MM.1S (cell line): ENCODE results near the gene GFM2.
"Not testable (repeated sequence)": the region's sequence is repeated elsewhere in the genome, so short reads cannot be mapped to it uniquely, and the experiment has no call there.

Source experiments
- DNase-seq: peaks from one replicate; pipeline ENCODE4 v3.0.0-alpha.2; 2015
- H2AFZ ChIP-seq: fragments of 300-600 bp; sonication (generic); 2 replicates; pipeline ENCODE4 v1.6.0; 2016; ENCODE audit warnings: antibody characterized with exemption, low read length
- H3F3A ChIP-seq: fragments of 300-600 bp; sonication (generic); 2 replicates; pipeline ENCODE4 v1.6.1; 2016; ENCODE audit warnings: mild to moderate bottlenecking, antibody characterized with exemption, low read length, moderate library complexity, mixed read lengths; ENCODE audit not compliant: insufficient read depth
- H3K27ac ChIP-seq: fragments of 300-600 bp; sonication (generic); 2 replicates; pipeline ENCODE4 v1.5.1; 2016; ENCODE audit warnings: mild to moderate bottlenecking, low read length
- H3K27me3 ChIP-seq: fragments of 300-600 bp; sonication (generic); replicated peaks from 2 replicates; pipeline ENCODE4 v1.6.0; 2016; ENCODE audit warnings: low read length; ENCODE audit not compliant: insufficient read depth
- H3K36me3 ChIP-seq: fragments of 300-600 bp; sonication (generic); replicated peaks from 2 replicates; pipeline ENCODE4 v1.6.1; 2016; ENCODE audit warnings: mild to moderate bottlenecking, low read length, mixed read lengths; ENCODE audit not compliant: insufficient read depth
- H3K4me1 ChIP-seq: fragments of 300-600 bp; sonication (generic); 2 replicates; pipeline ENCODE4 v1.6.1; 2016; ENCODE audit warnings: low read length, mixed read lengths
- H3K4me2 ChIP-seq: fragments of 300-600 bp; sonication (generic); 2 replicates; pipeline ENCODE4 v1.6.0; 2016; ENCODE audit warnings: low read depth, low read length
- H3K4me3 ChIP-seq: fragments of 300-600 bp; sonication (generic); 2 replicates; pipeline ENCODE4 v1.5.1; 2016; ENCODE audit warnings: low read length, mixed read lengths
- H3K79me2 ChIP-seq: fragments of 300-600 bp; sonication (generic); 2 replicates; pipeline ENCODE4 v1.6.1; 2016; ENCODE audit warnings: mixed run types, low read length, mixed read lengths
- H3K9ac ChIP-seq: fragments of 300-600 bp; sonication (generic); 2 replicates; pipeline ENCODE4 v1.6.1; 2016; ENCODE audit warnings: low read length, mixed read lengths
- H3K9me2 ChIP-seq: fragments of 300-600 bp; sonication (generic); replicated peaks from 2 replicates; pipeline ENCODE4 v1.6.1; 2016; ENCODE audit warnings: mild to moderate bottlenecking, low read length, mixed read lengths; ENCODE audit not compliant: insufficient read depth
- H3K9me3 ChIP-seq: fragments of 300-600 bp; sonication (generic); replicated peaks from 2 replicates; pipeline ENCODE4 v1.6.1; 2016; ENCODE audit warnings: mild to moderate bottlenecking, low read length, mixed read lengths; ENCODE audit not compliant: insufficient read depth
- H4K20me1 ChIP-seq: fragments of 300-600 bp; sonication (generic); 2 replicates; pipeline ENCODE4 v1.6.1; 2016; ENCODE audit warnings: mild to moderate bottlenecking, low read length, moderate library complexity, mixed read lengths; ENCODE audit not compliant: insufficient read depth
- EZH2 ChIP-seq: fragments of 300-600 bp; sonication (generic); optimal IDR thresholded peaks from 2 replicates; pipeline ENCODE3; 2017; ENCODE audit warnings: low read depth, mild to moderate bottlenecking, antibody characterized with exemption, low read length, mixed read lengths
- EZH2phosphoT487 ChIP-seq: fragments of 300-600 bp; sonication (generic); IDR thresholded peaks from 2 replicates; pipeline ENCODE4 v1.6.1; 2018; ENCODE audit warnings: antibody characterized with exemption, low read length
- TF ChIP-seq, protein P1 (sequence below): fragments of 300-600 bp; sonication (generic); IDR thresholded peaks from 2 replicates; pipeline ENCODE4 v1.5.1; 2016; ENCODE audit warnings: antibody characterized with exemption, low read length, mixed read lengths

The GFM2 gene

DNA sequence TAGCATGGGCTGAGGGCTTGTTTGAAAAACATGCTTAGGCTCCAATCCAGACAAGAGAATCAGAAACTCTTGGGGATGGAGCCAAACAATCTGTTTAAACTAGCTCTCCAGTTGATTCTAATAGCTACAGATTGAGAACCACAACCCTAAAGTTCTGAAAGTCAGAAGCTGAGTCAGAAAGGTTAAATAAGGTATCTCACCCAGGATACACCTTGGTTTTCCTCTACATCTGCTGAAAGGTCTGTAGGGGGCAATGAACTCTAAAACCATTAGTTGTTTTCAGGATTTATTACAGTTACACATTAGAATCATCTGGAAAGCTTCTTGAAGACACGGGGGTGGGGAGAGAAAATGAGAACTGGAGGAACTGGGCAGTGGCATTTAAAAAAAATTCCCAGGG is 5.7 kb downstream of the GFM2 start:
- H3K79me2 ChIP-seq = peaks cover 42% of the 10 kb centered on the region
- TF ChIP-seq, protein P1, sequence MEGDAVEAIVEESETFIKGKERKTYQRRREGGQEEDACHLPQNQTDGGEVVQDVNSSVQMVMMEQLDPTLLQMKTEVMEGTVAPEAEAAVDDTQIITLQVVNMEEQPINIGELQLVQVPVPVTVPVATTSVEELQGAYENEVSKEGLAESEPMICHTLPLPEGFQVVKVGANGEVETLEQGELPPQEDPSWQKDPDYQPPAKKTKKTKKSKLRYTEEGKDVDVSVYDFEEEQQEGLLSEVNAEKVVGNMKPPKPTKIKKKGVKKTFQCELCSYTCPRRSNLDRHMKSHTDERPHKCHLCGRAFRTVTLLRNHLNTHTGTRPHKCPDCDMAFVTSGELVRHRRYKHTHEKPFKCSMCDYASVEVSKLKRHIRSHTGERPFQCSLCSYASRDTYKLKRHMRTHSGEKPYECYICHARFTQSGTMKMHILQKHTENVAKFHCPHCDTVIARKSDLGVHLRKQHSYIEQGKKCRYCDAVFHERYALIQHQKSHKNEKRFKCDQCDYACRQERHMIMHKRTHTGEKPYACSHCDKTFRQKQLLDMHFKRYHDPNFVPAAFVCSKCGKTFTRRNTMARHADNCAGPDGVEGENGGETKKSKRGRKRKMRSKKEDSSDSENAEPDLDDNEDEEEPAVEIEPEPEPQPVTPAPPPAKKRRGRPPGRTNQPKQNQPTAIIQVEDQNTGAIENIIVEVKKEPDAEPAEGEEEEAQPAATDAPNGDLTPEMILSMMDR = peak; percentile 17; the same call in 1 of the 2 replicates
- TF ChIP-seq EZH2phosphoT487 = no peak
- H3K27ac ChIP-seq = peak overlapping the region; percentile 42; the same call in 1 of the 2 replicates
- H3K4me3 ChIP-seq = no peak overlapping the region
- H3K27me3 ChIP-seq = no peaks in the 10 kb centered on the region
- peak overlapping the region; percentile 17 for H3K4me2 ChIP-seq
- DNase-seq = peak; percentile 64
- no peaks in the 10 kb centered on the region for H3K9me2 ChIP-seq
- no peak overlapping the region for H2AFZ ChIP-seq
- peaks cover 21% of the 10 kb centered on the region for H3K4me1 ChIP-seq
- peaks cover 9% of the 10 kb centered on the region; the same call in 1 of the 2 replicates for H3K36me3 ChIP-seq
- H4K20me1 ChIP-seq = no peaks in the 10 kb centered on the region
- no peaks in the 10 kb centered on the region for H3K9me3 ChIP-seq
- H3F3A ChIP-seq = peaks cover 14% of the 10 kb centered on the region; the same call in 1 of the 2 replicates
- no peak overlapping the region for H3K9ac ChIP-seq

DNA sequence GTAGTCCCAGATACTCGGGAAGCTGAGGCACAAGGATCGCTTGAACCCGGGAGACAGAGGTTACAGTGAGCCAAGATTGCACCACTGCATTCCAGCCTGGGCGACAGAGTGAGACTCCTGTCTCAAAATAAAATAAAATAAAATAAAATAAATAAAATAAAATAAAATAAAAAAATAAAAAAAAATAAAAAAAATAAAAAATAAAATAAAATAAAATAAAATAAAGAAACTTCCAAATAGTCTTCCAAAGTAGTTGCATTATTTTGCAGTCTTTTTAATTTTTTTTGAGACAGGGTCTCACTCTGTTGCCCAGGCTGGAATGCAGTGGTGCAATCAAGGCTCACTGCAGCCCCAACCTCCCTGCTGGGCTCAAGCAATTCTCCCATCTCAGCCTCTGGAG is 18.2 kb downstream of the GFM2 start:
- not testable (repeated sequence) for H4K20me1 ChIP-seq, H3K27me3 ChIP-seq, H3K9me2 ChIP-seq, H3K27ac ChIP-seq, H3K9me3 ChIP-seq, H3K4me2 ChIP-seq, H3K36me3 ChIP-seq, H3K4me3 ChIP-seq, H3K4me1 ChIP-seq, DNase-seq, H3K9ac ChIP-seq, H2AFZ ChIP-seq, H3F3A ChIP-seq, H3K79me2 ChIP-seq

DNA sequence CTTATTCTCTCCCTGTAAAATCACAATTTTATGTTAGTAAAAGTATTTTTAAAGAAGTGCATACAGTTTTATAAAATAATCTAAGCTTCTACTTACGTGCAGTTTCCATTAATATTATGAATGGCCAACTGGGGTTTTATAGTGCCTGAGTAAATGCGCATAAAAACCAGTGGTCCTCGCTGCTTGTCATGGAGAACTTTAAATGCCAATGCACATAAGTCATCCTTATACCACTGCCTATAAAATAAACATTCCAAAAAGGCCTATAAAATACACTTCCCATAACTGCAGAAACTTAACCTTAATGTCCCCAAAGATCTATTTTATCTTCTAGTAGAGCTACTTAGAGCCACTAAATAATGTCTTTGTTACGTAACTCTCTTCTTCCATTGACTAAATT is 28.5 kb downstream of the GFM2 start:
- H3K4me2 ChIP-seq = no peak overlapping the region
- H3K9me3 ChIP-seq = no peaks in the 10 kb centered on the region
- peaks cover 4% of the 10 kb centered on the region; the same call in 1 of the 2 replicates for H3K36me3 ChIP-seq
- TF ChIP-seq EZH2phosphoT487 (no peak), EZH2 (no peak)
- TF ChIP-seq, protein P1 = no peak
- no peak overlapping the region for H3K9ac ChIP-seq
- H4K20me1 ChIP-seq = no peaks in the 10 kb centered on the region
- H3K9me2 ChIP-seq = no peaks in the 10 kb centered on the region
- H3F3A ChIP-seq = 0 out of 2 replicates have a peak, but pooled peaks cover 6% of the 10 kb centered on the region
- H3K27ac ChIP-seq = no peak overlapping the region
- H3K4me3 ChIP-seq = no peak overlapping the region
- no peaks in the 10 kb centered on the region for H3K79me2 ChIP-seq
- no peak overlapping the region for H2AFZ ChIP-seq
- no peak for DNase-seq
- peaks cover 9% of the 10 kb centered on the region for H3K4me1 ChIP-seq
- H3K27me3 ChIP-seq = no peaks in the 10 kb centered on the region

DNA sequence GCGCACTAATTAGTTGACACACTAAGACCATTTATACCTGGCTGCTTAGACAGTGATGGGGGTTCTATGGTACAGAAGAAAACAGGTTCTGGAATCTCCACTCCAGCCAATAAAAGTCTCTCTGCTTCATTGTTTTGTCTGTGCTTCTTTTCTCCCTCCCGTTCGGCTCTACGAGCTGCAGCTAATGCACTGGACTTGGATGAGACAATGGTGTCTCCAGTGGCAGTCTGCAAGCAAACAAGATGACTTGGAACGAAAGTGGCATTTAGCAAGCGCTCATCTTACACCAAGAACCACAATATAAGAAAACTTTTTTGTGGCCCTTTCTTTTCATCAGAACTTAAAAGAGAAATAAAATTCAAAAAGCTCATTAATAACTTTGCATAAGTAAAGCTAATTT is 30.2 kb downstream of the GFM2 start:
- H3K36me3 ChIP-seq = peaks cover 7% of the 10 kb centered on the region; the same call in 1 of the 2 replicates

More for the DNA sequence above, 30.2 kb downstream of the GFM2 start:
- no peak for TF ChIP-seq EZH2
- TF ChIP-seq, protein P1 = no peak
- TF ChIP-seq EZH2phosphoT487 = no peak
- Histone ChIP-seq H3K79me2 (no peaks in the 10 kb centered on the region), H3K4me3 (no peak overlapping the region), H3K4me1 (peaks cover 9% of the 10 kb centered on the region), H2AFZ (no peak overlapping the region), H3K27me3 (no peaks in the 10 kb centered on the region), H3K4me2 (no peak overlapping the region), H3F3A (0 out of 2 replicates have a peak, but pooled peaks cover 6% of the 10 kb centered on the region), H4K20me1 (no peaks in the 10 kb centered on the region), H3K9me3 (no peaks in the 10 kb centered on the region), H3K27ac (no peak overlapping the region), H3K9me2 (no peaks in the 10 kb centered on the region), H3K9ac (no peak overlapping the region)
- no peak for DNase-seq
